HG03378 (cell line): ENCODE results near the gene RPL6.
"Not testable (repeated sequence)": the region's sequence is repeated elsewhere in the genome, so short reads cannot be mapped to it uniquely, and the experiment has no call there.

Experiments used
- ATAC-seq: cut with Tn5 transposase; IDR thresholded peaks from one replicate; pipeline ENCODE4 v1.9.1; 2021; ENCODE audit warnings: mild to moderate bottlenecking, moderate library complexity; ENCODE audit not compliant: unreplicated experiment

The RPL6 gene

DNA sequence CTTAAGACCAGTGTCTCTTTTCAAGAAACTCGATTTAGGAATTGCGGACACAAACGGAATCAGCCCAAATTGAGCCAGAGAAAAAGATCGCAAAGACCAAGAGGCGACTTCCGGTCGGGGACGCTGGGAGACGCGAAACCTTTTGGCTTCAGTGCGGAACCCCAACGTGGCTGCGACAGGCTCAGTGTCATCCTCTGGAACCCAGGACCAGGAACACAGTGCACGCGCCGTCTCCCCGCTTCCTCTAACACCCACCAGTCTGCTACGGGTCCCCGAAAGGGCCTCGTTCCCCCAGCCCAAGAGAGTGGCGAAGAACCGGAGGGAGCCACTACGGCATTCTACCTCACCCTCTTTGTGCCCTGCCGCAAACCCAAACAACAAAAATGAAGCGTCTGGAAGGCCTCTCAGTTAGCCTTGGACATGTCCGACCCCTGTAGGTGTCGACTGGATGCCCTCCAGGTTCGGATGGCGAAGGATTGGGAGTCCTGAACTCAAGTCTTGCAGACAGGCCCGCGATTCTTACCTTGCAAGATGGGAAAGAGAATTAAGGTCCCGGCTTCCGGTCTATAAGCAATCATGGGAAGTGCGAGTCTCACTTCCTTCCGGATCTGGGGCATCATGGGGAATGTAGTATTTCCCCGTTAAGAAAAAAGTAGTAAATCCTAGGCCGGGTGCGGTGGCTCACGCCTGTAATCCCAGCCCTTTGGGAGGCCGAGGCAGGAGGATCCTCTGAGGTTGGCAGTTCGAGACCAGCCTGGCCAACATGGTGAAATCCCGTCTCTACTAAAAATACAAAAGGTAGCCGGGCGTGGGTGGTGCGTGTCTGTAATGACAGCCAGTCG lies at the start of gene RPL6:
Gene RPL6, minus strand, starts transcription at position 542 of the 842 bp plus-strand sequence. CDS start 949 bp downstream, outside the sequence.
- ATAC-seq, result peak; percentile 83

DNA sequence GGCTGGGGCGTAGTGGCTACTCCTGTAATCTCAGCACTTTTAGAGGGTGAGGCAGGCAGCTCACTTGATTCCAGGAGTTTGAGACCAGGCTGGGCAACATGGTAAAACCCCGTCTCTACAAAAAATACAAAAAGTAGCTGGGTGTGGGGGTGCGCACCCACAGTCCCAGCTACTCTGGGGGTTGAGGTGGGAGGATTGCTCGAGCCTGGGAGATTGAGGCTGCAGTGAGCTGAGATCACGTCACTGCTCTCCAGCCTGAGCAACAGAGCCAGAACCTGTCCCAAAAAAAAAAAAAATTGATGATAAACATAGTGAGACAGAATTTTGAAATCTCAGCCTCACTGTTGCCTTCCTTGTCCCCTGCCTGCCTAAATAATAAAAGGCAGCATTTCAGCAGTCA lies 49.3 kb upstream of the RPL6 start:
- no peak for ATAC-seq

DNA sequence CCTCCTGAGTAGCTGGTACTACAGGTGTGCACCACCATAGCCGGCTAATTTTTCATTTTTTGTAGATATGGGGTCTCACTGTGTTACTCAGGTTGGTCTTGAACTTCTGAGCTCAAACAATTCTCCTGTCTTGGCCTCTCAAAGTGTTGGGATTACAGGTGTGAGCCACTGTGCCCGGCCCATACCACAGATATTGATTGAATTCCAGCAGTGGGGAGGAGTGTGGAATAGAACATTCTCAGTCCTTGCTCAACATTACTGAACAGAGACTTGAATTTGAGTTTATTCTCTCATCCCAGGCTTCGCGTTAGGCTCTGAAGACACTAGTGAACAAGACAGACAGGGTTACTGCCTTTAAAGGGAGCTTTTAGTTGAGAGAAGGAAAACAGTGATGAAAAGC lies 48.9 kb upstream of the RPL6 start:
- no peak for ATAC-seq

DNA sequence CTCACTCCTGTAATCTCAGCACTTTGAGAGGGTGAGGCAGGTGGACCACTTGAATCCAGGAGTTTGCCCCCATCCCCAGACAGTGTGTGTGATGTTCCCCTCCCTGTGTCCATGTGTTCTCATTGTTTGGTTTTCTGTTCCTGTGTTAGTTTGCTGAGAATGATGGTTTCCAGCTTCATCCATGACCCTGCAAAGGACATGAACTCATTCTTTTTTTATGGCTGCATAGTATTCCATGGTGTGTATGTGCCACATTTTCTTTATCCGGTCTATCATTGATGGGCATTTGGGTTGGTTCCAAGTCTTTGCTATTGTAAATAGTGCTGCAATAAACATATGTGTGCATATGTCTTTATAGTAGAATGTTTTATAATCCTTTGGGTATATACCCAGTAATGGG lies 47.7 kb upstream of the RPL6 start:
- not testable (repeated sequence) for ATAC-seq

- ATAC-seq, result no peak
Measured at GRCh38 chr12:112456029-112456428, 46.6 kb upstream of the RPL6 start.

GRCh38 chr12:112450725-112451124 lies 41.3 kb upstream of the RPL6 start:
- no peak for ATAC-seq

GRCh38 chr12:112448165-112448564 lies 38.8 kb upstream of the RPL6 start:
- ATAC-seq, result not testable (repeated sequence)

GRCh38 chr12:112447106-112447505 lies 37.7 kb upstream of the RPL6 start:
- ATAC-seq, result no peak

- no peak for ATAC-seq
Measured at GRCh38 chr12:112446008-112446725, 36.8 kb upstream of the RPL6 start.

DNA sequence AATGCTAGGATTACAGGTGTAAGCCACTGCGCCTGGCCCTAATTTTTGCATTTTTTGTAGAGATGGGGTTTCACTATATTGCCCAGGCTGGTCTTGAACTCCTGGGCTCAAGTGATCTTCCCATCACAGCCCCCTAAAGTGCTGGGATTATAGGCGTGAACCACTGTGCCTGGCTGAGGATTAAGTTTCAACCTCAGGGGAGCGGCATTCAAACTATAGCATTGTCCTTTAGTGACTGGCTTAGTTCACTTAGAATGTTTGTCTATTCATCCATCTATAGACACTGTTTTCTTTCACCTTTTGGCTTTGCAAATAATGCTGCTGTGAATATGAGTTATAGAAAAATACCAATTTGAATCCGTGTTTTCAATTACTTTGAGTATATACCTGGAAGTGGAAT lies 34.5 kb upstream of the RPL6 start:
- no peak for ATAC-seq

- ATAC-seq, result not testable (repeated sequence)
Measured at GRCh38 chr12:112440653-112441052, 31.2 kb upstream of the RPL6 start.

GRCh38 chr12:112439769-112440168 lies 30.4 kb upstream of the RPL6 start:
- ATAC-seq, result no peak

DNA sequence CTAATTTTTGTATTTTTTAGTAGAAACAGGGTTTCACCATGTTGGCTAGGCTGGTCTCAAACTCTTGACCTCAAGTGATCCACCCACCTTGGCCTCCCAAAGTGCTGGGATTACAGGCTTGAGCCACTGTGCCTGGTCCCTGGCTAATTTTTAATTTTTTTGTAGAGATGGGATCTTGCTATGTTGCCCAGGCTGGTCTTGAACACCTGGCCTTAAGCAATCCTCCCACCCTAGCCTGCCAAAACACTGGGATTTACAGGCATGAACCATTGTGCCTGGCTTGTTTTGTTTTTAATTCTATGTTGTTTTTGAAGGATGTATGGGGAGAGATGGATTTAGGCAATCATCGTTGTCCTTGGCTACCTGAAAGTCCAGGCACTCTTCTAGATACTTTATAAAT lies 29.2 kb upstream of the RPL6 start:
- ATAC-seq, result not testable (repeated sequence)

- ATAC-seq, result no peak
Measured at GRCh38 chr12:112433551-112433950, 24.1 kb upstream of the RPL6 start.

DNA sequence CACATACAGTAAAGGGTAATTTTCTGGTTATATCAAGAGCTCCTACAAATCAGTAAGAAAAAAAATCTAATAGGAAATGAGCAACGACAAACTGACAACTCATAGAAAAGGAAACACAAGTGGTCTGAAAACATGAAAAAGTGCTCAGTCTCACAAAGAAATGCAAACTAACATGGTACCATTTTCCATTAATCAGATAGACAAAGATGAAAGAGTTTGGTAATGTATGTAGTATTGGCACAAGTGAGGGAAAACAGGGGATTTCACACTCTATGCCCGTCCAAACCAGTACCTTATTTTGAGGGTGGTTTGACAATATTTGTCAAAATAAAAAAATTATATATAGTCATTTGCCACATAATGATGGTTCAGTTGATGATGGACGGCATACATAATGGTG lies 22.6 kb upstream of the RPL6 start:
- no peak for ATAC-seq

DNA sequence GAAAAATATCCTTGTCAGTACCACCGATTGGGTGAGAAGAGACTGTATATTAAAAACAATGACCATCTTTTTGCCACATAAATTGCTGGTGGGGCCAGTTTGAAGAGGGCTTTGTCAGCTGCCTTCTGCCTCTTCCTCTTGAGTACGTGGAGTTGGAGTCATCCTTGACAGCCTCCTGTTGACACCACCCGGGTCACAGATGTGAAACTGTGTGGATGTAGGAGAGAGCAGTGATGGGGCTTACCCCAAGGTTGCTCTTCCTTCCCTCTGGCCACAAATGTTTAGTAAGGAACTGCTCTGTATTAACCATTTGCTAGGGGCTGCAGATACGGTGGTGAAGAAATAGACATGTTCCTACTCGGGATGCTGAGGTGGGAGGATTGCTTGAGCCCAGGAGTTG lies 21.5 kb upstream of the RPL6 start:
- no peak for ATAC-seq

- no peak for ATAC-seq
Measured at GRCh38 chr12:112427760-112428159, 18.4 kb upstream of the RPL6 start.

- no peak for ATAC-seq
Measured at GRCh38 chr12:112425582-112426382, 16.4 kb upstream of the RPL6 start.

DNA sequence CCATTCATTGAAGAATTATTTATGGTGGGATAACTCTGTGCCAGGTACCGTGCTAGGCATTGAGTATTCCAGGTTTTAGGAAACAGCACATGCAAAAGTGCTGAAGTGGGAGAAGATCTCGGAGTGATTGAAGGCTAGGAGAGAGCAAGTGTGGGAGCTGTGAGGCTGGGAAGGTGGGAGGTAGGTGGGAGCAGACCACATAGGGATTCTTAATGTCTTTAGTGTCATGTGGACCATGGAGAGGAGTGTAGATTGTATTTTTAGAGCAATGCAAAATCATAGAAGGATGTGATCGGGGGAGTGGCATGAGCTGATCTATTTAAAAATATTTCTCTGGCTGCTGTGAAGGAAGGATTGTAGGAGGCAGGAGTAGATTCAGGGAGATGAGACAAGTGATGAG lies 14.7 kb upstream of the RPL6 start:
- no peak for ATAC-seq

GRCh38 chr12:112422531-112422930 lies 13.1 kb upstream of the RPL6 start:
- no peak for ATAC-seq

GRCh38 chr12:112421363-112421762 lies 12.0 kb upstream of the RPL6 start:
- ATAC-seq, result no peak
